Ascending aorta (tissue), 2 donors: ENCODE results near the gene LIMCH1. TPM values are rescaled to one million over a fixed set of nuclear protein-coding genes. Genes with fewer than 3 reads are reported as not detected.
A peak's percentile ranks its signal among the peaks of the same experiment; 100 is the strongest.

Experiments
- DNase-seq, 2 donors: peaks; one replicate each; pipeline ENCODE4 v3.0.0-alpha.2; 2019; ENCODE audit warnings: low spot score in 2 of 2
- H3K27ac ChIP-seq, 2 donors: fragments of 200-600 bp; sonication (generic); one replicate each; pipeline ENCODE4 v1.5.1; 2016 to 2017; ENCODE audit warnings: mild to moderate bottlenecking in 1 of 2
- H3K27me3 ChIP-seq: fragments of 200-600 bp; sonication (generic); one replicate; pipeline ENCODE4 v1.5.1; 2017
- H3K36me3 ChIP-seq, 2 donors: fragments of 200-600 bp; sonication (generic); one replicate each; pipeline ENCODE4 v1.5.1; 2016
- H3K4me1 ChIP-seq, 2 donors: fragments of 200-600 bp; sonication (generic); one replicate each; pipeline ENCODE4 v1.5.1; 2016 to 2017; ENCODE audit warnings: mild to moderate bottlenecking in 1 of 2
- H3K4me3 ChIP-seq, 2 donors: fragments of 200-600 bp; sonication (generic); one replicate each; pipeline ENCODE4 v1.5.1; 2016 to 2017; ENCODE audit warnings: mild to moderate bottlenecking in 1 of 2
- H3K9me3 ChIP-seq, 2 donors: fragments of 200-600 bp; sonication (generic); one replicate each; pipeline ENCODE4 v1.5.1; 2016
- intact Hi-C: fragments of 100-400 bp; cut with DNase I; formaldehyde crosslinking; loops from one replicate; pipeline ENCODE4 v1.15.1; 2023
- total RNA-seq: library from RNA; depleted of rRNA; stranded (reverse); fragments of >200 nt; gene quantifications from one replicate; pipeline ENCODE4 v1.1.0, GENCODE V29; 2016
- TF ChIP-seq, protein P1 (sequence below), 3 experiments: fragments of 200-600 bp in 2 of 3; fragments of 450-650 bp in 1 of 3; sonication (generic) in 2 of 3; IDR thresholded peaks; one replicate each; pipeline ENCODE4 v1.5.1; 2016 to 2019; ENCODE audit warnings: antibody characterized with exemption in 3 of 3, mild to moderate bottlenecking in 1 of 3, moderate library complexity in 1 of 3

LIMCH1 gene
- total RNA-seq, 1 donor from 2014 or later, result 44.4 TPM

DNA sequence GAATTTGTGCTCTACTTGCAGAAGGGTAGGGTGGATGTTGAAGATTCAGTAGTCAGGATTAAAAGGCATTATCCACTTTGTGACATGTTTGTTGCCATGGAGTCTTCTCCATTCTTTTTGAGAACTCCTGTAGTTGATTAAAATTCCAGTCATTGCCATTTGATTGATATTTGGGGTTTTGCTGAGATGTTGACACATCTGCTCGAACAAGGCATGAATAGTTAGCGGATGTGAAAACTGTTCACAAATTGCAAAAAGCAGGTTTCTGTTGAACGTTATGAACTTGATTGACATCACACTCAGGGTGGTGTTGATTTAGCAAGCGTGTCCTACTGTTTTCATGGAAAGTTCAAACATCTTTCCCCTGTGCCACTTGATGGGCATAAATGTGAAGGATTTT is 16.9 kb downstream of the LIMCH1 start:
- Histone ChIP-seq H3K27ac (no peak overlapping the region), H3K27me3 (no peaks in the 10 kb centered on the region), H3K4me1 (peaks cover 0 to 23% of the 10 kb centered on the region in 2 donors), H3K9me3 (no peaks in the 10 kb centered on the region), H3K36me3 (no peaks in the 10 kb centered on the region), H3K4me3 (no peak overlapping the region)
- intact Hi-C loops, result no loop called here
- TF ChIP-seq, protein P1, sequence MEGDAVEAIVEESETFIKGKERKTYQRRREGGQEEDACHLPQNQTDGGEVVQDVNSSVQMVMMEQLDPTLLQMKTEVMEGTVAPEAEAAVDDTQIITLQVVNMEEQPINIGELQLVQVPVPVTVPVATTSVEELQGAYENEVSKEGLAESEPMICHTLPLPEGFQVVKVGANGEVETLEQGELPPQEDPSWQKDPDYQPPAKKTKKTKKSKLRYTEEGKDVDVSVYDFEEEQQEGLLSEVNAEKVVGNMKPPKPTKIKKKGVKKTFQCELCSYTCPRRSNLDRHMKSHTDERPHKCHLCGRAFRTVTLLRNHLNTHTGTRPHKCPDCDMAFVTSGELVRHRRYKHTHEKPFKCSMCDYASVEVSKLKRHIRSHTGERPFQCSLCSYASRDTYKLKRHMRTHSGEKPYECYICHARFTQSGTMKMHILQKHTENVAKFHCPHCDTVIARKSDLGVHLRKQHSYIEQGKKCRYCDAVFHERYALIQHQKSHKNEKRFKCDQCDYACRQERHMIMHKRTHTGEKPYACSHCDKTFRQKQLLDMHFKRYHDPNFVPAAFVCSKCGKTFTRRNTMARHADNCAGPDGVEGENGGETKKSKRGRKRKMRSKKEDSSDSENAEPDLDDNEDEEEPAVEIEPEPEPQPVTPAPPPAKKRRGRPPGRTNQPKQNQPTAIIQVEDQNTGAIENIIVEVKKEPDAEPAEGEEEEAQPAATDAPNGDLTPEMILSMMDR (IDR thresholded peaks at IDR 0.05), result no peak
- DNase-seq, result no peak

DNA sequence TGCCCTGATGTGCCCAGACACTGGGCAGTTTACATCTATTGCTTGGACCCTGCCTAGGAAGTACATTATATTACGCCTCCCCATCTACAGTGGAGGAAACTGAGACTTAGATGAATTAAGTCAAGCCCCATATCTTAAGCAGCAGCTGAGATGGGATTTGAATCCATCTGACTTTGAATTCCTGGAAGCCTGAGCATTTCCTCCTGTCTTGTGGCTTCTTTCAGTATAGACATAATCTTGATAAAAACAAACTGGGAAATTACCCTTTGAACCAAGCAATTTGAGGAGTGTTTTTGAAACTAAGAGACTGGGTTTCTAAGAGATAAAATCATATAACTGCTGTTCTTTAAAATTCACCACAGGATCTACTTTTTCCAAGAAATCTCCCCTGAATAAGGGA is 18.6 kb downstream of the LIMCH1 start:
- Histone ChIP-seq H3K36me3 (no peaks in the 10 kb centered on the region), H3K9me3 (no peaks in the 10 kb centered on the region), H3K27ac (no peak overlapping the region), H3K4me3 (no peak overlapping the region), H3K4me1 (peaks cover 0 to 25% of the 10 kb centered on the region in 2 donors), H3K27me3 (no peaks in the 10 kb centered on the region)
- intact Hi-C loops, result no loop called here
- TF ChIP-seq, protein P1 (IDR thresholded peaks at IDR 0.05), result no peak
- DNase-seq, result no peak

- Histone ChIP-seq H3K27me3 (no peaks in the 10 kb centered on the region), H3K36me3 (no peaks in the 10 kb centered on the region), H3K9me3 (no peaks in the 10 kb centered on the region), H3K4me1 (peaks cover 0 to 17% of the 10 kb centered on the region in 2 donors), H3K4me3 (no peak overlapping the region), H3K27ac (no peak overlapping the region)
- TF ChIP-seq, protein P1 (IDR thresholded peaks at IDR 0.05), result no peak
- no peak for DNase-seq
- intact Hi-C loops, result no loop called here
Observed at GRCh38 chr4:41559940-41560516, 22.1 kb downstream of the LIMCH1 start.

DNA sequence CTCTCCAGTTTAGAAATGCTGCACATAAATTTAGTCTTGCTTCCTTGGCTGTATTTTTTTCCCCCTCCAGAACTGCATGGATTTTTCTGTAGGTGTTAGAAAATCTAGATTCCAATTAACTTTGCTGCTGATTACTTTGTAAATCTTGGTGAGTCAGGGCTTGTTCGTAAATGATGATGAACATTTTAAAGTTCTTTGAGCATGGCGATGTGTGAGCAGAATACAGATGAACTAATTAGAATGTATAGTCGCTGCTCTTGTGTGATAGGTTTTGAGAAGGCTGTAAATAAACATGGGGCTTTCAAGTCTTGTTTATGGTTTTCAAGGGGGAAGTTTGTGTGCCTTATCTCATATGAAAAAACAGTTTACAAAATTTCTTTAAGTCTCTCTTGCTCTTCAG is 23.3 kb downstream of the LIMCH1 start:
- H3K4me1 ChIP-seq, result peaks cover 0 to 20% of the 10 kb centered on the region in 2 donors
- no peak overlapping the region for H3K27ac ChIP-seq
- no peaks in the 10 kb centered on the region for H3K27me3 ChIP-seq
- TF ChIP-seq, protein P1 (IDR thresholded peaks at IDR 0.05), result no peak
- H3K36me3 ChIP-seq, result no peaks in the 10 kb centered on the region
- no peak for DNase-seq
- H3K9me3 ChIP-seq, result no peaks in the 10 kb centered on the region
- no peak overlapping the region for H3K4me3 ChIP-seq
- intact Hi-C loops, result no loop called here

GRCh38 chr4:41567186-41567585 is 29.2 kb downstream of the LIMCH1 start:
- Histone ChIP-seq H3K9me3 (no peaks in the 10 kb centered on the region), H3K36me3 (no peaks in the 10 kb centered on the region), H3K27me3 (no peaks in the 10 kb centered on the region), H3K4me1 (peaks cover 4 to 42% of the 10 kb centered on the region in 2 donors), H3K27ac (peak overlapping the region in 1 of 2 donors; percentile 4), H3K4me3 (no peak overlapping the region)
- intact Hi-C loops, result no loop called here
- TF ChIP-seq, protein P1 (IDR thresholded peaks at IDR 0.05), result no peak
- DNase-seq, result no peak

GRCh38 chr4:41568363-41568762 is 30.4 kb downstream of the LIMCH1 start:
- Histone ChIP-seq H3K4me1 (peaks cover 4 to 52% of the 10 kb centered on the region in 2 donors), H3K4me3 (no peak overlapping the region), H3K36me3 (no peaks in the 10 kb centered on the region), H3K27me3 (no peaks in the 10 kb centered on the region), H3K9me3 (no peaks in the 10 kb centered on the region), H3K27ac (peak overlapping the region in 1 of 2 donors; percentile 35)
- TF ChIP-seq, protein P1 (IDR thresholded peaks at IDR 0.05), result no peak
- intact Hi-C loops, result no loop called here
- no peak for DNase-seq
